DND-41 (cell line): ENCODE measurements around the gene PDE4B.

Source experiments
- EZH2 ChIP-seq: IDR thresholded peaks from 3 replicates; pipeline ENCODE4 v1.6.1; 2012; ENCODE audit warnings: borderline replicate concordance, low read depth, mild to moderate bottlenecking, moderate library complexity, low read length, inconsistent platforms; ENCODE audit not compliant: severe bottlenecking
- TF ChIP-seq, protein P1 (sequence below): IDR thresholded peaks from 2 replicates; pipeline ENCODE4 v1.5.1; 2012; ENCODE audit warnings: borderline replicate concordance, low read length, moderate library complexity, mild to moderate bottlenecking; ENCODE audit not compliant: poor library complexity, severe bottlenecking; ENCODE audit errors: extremely low read depth

DNA sequence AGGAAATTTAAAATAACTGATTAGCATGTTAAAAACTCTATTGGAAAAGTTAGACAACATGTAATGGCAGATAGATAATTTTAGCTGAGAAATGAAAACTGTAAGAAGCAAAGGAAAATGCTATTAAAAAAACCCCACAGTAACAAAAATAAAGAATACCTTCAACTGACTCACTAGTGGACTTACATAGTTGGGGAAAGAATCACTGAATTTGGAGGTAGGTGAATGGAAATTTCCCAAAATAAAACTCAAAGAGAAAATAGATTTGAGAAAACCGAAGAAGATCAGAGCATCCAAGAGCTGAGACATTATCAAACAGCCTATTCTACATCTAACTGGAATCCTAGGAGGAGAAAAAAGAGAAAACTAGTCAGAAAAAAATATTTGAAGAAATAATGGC lies 34.7 kb downstream of the PDE4B start:
- TF ChIP-seq, protein P1, sequence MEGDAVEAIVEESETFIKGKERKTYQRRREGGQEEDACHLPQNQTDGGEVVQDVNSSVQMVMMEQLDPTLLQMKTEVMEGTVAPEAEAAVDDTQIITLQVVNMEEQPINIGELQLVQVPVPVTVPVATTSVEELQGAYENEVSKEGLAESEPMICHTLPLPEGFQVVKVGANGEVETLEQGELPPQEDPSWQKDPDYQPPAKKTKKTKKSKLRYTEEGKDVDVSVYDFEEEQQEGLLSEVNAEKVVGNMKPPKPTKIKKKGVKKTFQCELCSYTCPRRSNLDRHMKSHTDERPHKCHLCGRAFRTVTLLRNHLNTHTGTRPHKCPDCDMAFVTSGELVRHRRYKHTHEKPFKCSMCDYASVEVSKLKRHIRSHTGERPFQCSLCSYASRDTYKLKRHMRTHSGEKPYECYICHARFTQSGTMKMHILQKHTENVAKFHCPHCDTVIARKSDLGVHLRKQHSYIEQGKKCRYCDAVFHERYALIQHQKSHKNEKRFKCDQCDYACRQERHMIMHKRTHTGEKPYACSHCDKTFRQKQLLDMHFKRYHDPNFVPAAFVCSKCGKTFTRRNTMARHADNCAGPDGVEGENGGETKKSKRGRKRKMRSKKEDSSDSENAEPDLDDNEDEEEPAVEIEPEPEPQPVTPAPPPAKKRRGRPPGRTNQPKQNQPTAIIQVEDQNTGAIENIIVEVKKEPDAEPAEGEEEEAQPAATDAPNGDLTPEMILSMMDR = no peak
- no peak for TF ChIP-seq EZH2
